Astrocyte of the spinal cord (primary cell): ENCODE data around the gene RBMS2.
A peak's percentile ranks its signal among the peaks of the same experiment; 100 is the strongest.

ENCODE experiments used
- DNase-seq: peaks from one replicate; pipeline ENCODE4 v3.0.0; 2011; ENCODE audit warnings: low read depth, low spot score
- H3K4me3 ChIP-seq: 2 replicates; pipeline ENCODE4 v1.5.1; 2011; ENCODE audit warnings: low read depth, mild to moderate bottlenecking, low read length, moderate library complexity
- in situ Hi-C: cut with HindIII; loops from 2 replicates; pipeline ENCODE4 v1.10.0; 2017; ENCODE audit warnings: low sequenced_read_pairs
- TF ChIP-seq, protein P1 (sequence below): IDR thresholded peaks from 2 replicates; pipeline ENCODE4 v1.5.1; 2012; ENCODE audit warnings: low read depth, mild to moderate bottlenecking, low read length, inconsistent platforms

Gene RBMS2

DNA sequence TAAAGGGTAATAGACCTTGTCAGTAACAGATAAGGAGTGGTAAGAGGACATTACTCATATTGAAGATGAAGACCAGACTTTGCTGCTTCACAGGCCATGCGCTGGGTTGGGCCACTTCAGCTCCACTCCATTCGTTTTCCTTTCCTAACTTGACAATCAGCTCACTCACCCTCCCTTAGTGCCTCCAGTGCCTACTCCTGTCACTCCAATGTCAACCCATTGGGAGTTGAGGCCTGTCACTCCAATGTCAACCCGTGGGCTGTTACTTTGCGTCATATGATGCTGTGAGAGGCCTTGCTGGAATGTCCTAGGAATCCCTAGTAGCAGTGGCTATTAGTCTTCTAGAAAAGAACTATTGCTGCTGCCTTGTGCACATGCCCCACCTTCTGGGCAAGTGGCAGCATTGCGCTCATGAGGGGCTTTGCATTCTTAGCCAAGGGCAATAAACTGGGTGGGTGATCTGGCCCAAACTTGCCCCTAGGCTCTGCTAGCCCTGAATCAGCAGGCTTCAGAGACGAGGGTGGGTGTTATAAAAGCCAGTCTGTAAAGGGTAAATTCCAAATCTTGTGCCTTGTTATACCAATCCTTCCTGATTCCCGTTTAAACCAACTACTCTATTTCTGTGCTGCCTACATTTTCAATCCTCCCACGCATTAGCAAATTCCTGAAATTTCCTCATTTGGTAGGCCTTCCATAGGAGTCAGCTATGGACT, 72.4 kb downstream of the RBMS2 start:
- TF ChIP-seq, protein P1, sequence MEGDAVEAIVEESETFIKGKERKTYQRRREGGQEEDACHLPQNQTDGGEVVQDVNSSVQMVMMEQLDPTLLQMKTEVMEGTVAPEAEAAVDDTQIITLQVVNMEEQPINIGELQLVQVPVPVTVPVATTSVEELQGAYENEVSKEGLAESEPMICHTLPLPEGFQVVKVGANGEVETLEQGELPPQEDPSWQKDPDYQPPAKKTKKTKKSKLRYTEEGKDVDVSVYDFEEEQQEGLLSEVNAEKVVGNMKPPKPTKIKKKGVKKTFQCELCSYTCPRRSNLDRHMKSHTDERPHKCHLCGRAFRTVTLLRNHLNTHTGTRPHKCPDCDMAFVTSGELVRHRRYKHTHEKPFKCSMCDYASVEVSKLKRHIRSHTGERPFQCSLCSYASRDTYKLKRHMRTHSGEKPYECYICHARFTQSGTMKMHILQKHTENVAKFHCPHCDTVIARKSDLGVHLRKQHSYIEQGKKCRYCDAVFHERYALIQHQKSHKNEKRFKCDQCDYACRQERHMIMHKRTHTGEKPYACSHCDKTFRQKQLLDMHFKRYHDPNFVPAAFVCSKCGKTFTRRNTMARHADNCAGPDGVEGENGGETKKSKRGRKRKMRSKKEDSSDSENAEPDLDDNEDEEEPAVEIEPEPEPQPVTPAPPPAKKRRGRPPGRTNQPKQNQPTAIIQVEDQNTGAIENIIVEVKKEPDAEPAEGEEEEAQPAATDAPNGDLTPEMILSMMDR = peak; percentile 93
- in situ Hi-C loops = no loop called here
- no peak overlapping the region for H3K4me3 ChIP-seq
- DNase-seq = peak; percentile 73

DNA sequence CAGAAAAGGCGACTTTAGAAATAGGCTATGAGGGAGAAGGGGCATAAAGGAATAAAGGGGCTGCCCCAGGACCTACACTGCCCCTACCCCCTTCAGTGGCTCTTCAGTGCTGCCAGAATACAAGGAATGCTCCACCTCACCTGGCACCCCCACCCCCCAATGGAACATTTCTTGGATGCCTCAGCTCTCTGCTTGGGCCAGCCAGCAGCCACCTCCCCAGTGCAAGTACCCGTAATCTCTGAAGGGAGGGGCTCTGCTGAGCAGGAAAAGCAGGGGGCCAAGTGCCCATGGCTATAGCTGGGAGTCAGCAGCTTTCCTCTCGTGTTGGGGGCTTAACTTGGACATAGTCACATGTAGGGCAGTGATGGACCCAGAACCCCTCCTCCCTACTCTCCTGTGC, 75.2 kb downstream of the RBMS2 start:
- in situ Hi-C loops = no loop called here
- DNase-seq = no peak
- H3K4me3 ChIP-seq = no peak overlapping the region
- TF ChIP-seq, protein P1 = no peak

DNA sequence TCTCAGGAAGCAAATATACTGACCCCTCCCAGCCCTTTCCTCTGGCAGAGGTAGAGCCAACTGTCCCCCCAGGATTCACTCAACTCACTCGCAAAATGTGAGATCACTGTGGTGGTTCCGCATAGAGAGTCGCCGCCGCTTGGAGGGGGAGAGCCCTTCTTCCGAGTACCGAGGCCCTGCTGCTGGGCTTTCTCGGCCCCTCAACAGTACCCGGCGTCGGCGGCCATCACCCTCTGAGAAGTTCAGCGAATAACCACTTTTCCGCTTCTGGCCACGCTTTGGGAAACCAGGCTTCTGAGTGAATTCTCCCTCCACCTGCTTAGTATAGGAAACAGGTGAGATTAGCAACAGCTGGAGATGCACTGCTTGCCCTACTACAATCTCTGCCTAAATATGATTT, 77.4 kb downstream of the RBMS2 start:
- no peak for DNase-seq
- H3K4me3 ChIP-seq = no peak overlapping the region
- TF ChIP-seq, protein P1 = no peak
- in situ Hi-C loops = no loop called here

DNA sequence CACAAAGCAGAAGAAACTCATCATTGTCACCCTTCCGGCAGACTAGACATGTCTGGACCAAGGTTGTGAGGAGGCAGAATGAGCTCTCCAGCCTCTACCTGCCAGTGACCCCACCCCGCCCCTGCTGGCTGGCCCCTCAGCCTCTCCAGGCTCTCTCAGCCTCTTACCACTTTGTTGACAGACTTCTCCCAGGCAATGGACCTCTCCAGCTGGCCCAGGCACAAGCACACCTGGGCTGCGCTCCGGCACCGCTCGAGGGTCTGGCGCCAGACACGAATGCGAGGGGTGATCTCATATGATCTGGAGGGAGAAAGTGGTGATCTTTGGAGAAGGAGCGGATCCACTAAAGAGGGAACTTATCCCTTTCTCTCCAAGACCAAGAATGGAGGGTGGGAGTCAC, 78.2 kb downstream of the RBMS2 start:
- TF ChIP-seq, protein P1 = no peak
- in situ Hi-C loops = no loop called here
- no peak for DNase-seq
- no peak overlapping the region for H3K4me3 ChIP-seq

DNA sequence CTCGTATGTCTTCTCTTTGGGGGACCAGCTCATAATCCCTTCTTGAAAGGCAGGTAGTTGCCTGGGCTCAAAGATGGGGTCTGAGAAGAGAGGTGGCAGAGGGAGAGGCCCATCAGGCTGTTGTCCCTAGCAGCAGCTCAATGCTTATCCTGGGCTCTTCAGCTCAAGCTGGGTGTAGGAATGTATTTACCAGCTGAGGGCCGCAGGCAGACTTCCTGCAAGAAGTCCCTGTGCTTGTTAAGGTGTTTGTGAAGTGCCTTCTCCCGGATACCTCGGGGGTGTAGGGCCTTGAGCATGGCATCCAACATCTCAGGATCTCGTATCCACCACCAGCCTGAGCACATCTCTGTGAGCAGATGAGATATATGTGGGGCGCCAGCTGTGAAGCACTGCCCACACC, 79.1 kb downstream of the RBMS2 start:
- H3K4me3 ChIP-seq = no peak overlapping the region
- in situ Hi-C loops = no loop called here
- no peak for DNase-seq
- TF ChIP-seq, protein P1 = no peak

DNA sequence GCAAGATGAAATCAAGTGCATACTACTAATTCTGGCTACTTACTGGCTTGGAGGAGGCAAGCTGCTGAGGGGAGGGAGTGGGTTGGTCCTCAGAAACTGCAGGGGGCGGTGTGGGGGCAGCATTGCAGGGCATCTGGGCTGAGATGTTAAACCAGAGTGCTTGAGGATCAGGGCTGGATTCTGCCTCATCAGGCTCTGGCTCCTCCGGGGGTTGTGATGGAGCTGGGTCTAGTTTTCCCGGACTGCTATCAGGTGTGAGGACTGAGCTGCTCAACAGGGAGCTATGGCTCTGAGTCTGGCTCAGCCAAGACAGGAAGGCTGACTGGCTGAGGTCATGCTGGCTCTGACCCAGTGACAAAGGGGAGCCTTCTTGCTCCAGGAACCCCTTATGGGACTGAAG, 79.9 kb downstream of the RBMS2 start:
- in situ Hi-C loops = no loop called here
- DNase-seq = no peak
- H3K4me3 ChIP-seq = no peak overlapping the region
- TF ChIP-seq, protein P1 = peak; percentile 4
